Left ventricle myocardium inferior (tissue), 1 donor: ENCODE results near the gene CRYBG2. TPM values are rescaled to one million over a fixed set of nuclear protein-coding genes. Genes with fewer than 3 reads are reported as not detected.

ENCODE experiments used
- DNase-seq: peaks from one replicate; pipeline ENCODE4 v3.0.0-alpha.2; 2020
- H3K27ac ChIP-seq: fragments of 200-600 bp; replicated peaks from 2 replicates; pipeline ENCODE4 v1.8.0; 2021
- H3K27me3 ChIP-seq: fragments of 200-600 bp; 2 replicates; pipeline ENCODE4 v1.8.0; 2021; ENCODE audit warnings: low read depth
- H3K36me3 ChIP-seq: fragments of 200-600 bp; 2 replicates; pipeline ENCODE4 v1.8.0; 2021
- H3K4me1 ChIP-seq: fragments of 200-600 bp; 2 replicates; pipeline ENCODE4 v1.8.0; 2021
- H3K4me3 ChIP-seq: fragments of 200-600 bp; 2 replicates; pipeline ENCODE4 v1.8.0; 2021; ENCODE audit warnings: mild to moderate bottlenecking, moderate library complexity
- H3K9me3 ChIP-seq: fragments of 200-600 bp; replicated peaks from 2 replicates; pipeline ENCODE4 v1.8.0; 2021
- intact Hi-C: fragments of 100-400 bp; cut with micrococcal nuclease; formaldehyde crosslinking; loops from one replicate; pipeline ENCODE4 v1.11.0; 2022
- total RNA-seq: library from RNA; stranded (reverse); fragmentation: NEBNext Ultra II Directional; extraction: Animal tissue kit (Norgen Biotek cat#: 25700); gene quantifications from one replicate; pipeline ENCODE4 v1.2.1, GENCODE V29; 2021
- TF ChIP-seq, protein P1 (sequence below): fragments of 200-600 bp; IDR thresholded peaks from 2 replicates; pipeline ENCODE4 v1.8.0; 2021; ENCODE audit warnings: antibody characterized with exemption, mild to moderate bottlenecking, borderline replicate concordance
- donor health status: DM: no; HTN: yes; CAD: no; lungs with severe emphysema.

The CRYBG2 gene
- total RNA-seq, 1 donor from 2014 or later = not detected

DNA sequence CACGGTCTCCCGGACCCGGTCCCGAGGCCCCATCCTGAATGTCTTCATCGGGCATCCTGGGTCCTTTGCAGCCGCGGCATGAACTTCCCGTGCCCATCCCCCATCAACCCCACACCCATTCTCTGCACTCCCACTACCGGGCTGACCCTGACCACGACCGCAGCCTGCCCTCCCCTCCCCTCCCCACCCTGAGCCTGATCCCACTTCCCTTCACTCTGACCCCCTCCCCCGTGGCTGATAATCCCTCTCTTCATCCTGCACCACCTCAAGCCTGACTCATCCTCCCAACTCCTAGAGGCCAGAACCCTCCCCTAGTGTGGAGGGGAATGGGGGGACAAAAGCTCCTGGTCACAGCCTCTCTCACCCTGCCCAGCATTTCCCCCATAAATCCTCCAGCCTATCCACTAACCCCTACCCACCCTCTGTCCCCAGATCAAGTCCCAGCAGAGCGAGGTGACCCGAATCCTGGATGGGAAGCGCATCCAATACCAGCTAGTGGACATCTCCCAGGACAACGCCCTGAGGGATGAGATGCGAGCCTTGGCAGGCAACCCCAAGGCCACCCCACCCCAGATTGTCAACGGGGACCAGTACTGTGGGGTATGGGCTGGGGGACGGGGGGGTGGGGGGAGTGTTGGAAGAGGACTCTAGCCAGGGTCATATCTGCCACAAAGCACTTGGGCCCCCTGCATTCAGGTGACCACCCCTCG is 73.4 kb downstream of the CRYBG2 start:
- TF ChIP-seq, protein P1, sequence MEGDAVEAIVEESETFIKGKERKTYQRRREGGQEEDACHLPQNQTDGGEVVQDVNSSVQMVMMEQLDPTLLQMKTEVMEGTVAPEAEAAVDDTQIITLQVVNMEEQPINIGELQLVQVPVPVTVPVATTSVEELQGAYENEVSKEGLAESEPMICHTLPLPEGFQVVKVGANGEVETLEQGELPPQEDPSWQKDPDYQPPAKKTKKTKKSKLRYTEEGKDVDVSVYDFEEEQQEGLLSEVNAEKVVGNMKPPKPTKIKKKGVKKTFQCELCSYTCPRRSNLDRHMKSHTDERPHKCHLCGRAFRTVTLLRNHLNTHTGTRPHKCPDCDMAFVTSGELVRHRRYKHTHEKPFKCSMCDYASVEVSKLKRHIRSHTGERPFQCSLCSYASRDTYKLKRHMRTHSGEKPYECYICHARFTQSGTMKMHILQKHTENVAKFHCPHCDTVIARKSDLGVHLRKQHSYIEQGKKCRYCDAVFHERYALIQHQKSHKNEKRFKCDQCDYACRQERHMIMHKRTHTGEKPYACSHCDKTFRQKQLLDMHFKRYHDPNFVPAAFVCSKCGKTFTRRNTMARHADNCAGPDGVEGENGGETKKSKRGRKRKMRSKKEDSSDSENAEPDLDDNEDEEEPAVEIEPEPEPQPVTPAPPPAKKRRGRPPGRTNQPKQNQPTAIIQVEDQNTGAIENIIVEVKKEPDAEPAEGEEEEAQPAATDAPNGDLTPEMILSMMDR = no peak
- peaks cover 92% of the 10 kb centered on the region for H3K4me1 ChIP-seq
- intact Hi-C loops = no loop called here

GRCh38 chr1:26279456-26280332 is 74.2 kb downstream of the CRYBG2 start, which contains the start of gene SH3BGRL3:
TSS of gene SH3BGRL3 (plus strand) at chr1:26280086. CDS start at chr1:26280156, 70 bp downstream.
- Histone ChIP-seq H3K36me3 (peaks cover 33% of the 10 kb centered on the region), H3K4me1 (peaks cover 92% of the 10 kb centered on the region)

More for the DNA sequence above, 73.4 kb downstream of the CRYBG2 start:
- Histone ChIP-seq H3K9me3 (no peaks in the 10 kb centered on the region), H3K27me3 (no peaks in the 10 kb centered on the region), H3K27ac (peak overlapping the region; percentile 98), H3K36me3 (peaks cover 26% of the 10 kb centered on the region), H3K4me3 (peak overlapping the region; percentile 92)
- DNase-seq = no peak

GRCh38 chr1:26278724-26279455 is 75.0 kb downstream of the CRYBG2 start:
- Histone ChIP-seq H3K27ac (peak overlapping the region; percentile 98), H3K9me3 (no peaks in the 10 kb centered on the region), H3K4me3 (peak overlapping the region; percentile 92), H3K4me1 (peaks cover 92% of the 10 kb centered on the region), H3K27me3 (no peaks in the 10 kb centered on the region), H3K36me3 (peaks cover 37% of the 10 kb centered on the region)
- intact Hi-C loops = loop anchor here (5.0 kb wide), 1 partner anchor 43 kb away; no protein-coding TSS in a partner anchor
- TF ChIP-seq, protein P1 = no peak
- DNase-seq = no peak

More at GRCh38 chr1:26279456-26280332, 74.2 kb downstream of the CRYBG2 start, which contains the start of gene SH3BGRL3:
- no peaks in the 10 kb centered on the region for H3K9me3 ChIP-seq
- H3K4me3 ChIP-seq = peak within 1 kb of the TSS; percentile 92
- DNase-seq = peak; percentile 92
- no peaks in the 10 kb centered on the region for H3K27me3 ChIP-seq
- TF ChIP-seq, protein P1 = peak; percentile 47
- peak within 1 kb of the TSS; percentile 98 for H3K27ac ChIP-seq
- intact Hi-C loops = loop anchor here (5.0 kb wide), 1 partner anchor 43 kb away; no protein-coding TSS in a partner anchor

- Histone ChIP-seq H3K4me3 (no peak overlapping the region), H3K27ac (peak overlapping the region; percentile 98), H3K36me3 (peaks cover 40% of the 10 kb centered on the region), H3K27me3 (no peaks in the 10 kb centered on the region), H3K4me1 (peaks cover 89% of the 10 kb centered on the region), H3K9me3 (no peaks in the 10 kb centered on the region)
- TF ChIP-seq, protein P1 = no peak
- DNase-seq = peak; percentile 51
- intact Hi-C loops = loop anchor here (5.0 kb wide), 1 partner anchor 44 kb away; no protein-coding TSS in a partner anchor
Measured at GRCh38 chr1:26278303-26278702, 75.6 kb downstream of the CRYBG2 start.

DNA sequence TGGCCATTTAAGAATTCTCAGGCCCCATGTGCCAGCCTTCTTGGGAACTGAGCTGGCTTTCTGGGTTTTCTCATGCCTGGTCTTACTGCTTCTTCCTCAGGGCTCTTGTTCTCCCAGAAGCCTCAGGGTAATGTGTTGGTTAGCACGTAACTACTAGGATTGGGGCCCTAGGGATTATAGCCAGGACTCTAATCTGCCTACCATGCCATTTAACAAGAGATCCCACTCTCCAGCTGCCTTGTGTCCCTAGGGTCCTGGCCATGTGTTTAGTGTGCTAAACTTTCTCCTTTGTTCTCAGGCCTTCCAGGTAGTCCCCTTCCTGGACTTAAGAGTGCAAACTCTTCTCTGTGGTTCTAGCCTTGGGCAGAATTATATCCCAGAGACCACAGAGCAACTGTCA is 76.2 kb downstream of the CRYBG2 start:
- Histone ChIP-seq H3K4me1 (peaks cover 86% of the 10 kb centered on the region), H3K36me3 (peaks cover 46% of the 10 kb centered on the region), H3K9me3 (no peaks in the 10 kb centered on the region), H3K27me3 (no peaks in the 10 kb centered on the region), H3K27ac (peak overlapping the region; percentile 98), H3K4me3 (no peak overlapping the region)
- intact Hi-C loops = loop anchor here (5.0 kb wide), 1 partner anchor 45 kb away; no protein-coding TSS in a partner anchor
- TF ChIP-seq, protein P1 = no peak
- DNase-seq = no peak
